T-helper 17 cell (primary cell): ENCODE measurements around the gene PAEP. TPM values are rescaled to one million over a fixed set of nuclear protein-coding genes. Genes with fewer than 3 reads are reported as not detected.
"Not testable (repeated sequence)": the region's sequence is repeated elsewhere in the genome, so short reads cannot be mapped to it uniquely, and the experiment has no call there.

Source experiments
- ATAC-seq: fragments of 150-1000 bp; cut with Tn5 transposase; 2 replicates; pipeline ENCODE4 v1.10.0; 2021; ENCODE audit warnings: mild to moderate bottlenecking, moderate library complexity
- DNase-seq, 3 donors: peaks; one replicate each; pipeline versions ENCODE4 v3.0.0 to v3.0.0-alpha.2; 2020 to 2021
- H3K9me3 ChIP-seq: one replicate; pipeline ENCODE4 v1.7.0; 2013; ENCODE audit warnings: low read length, mild to moderate bottlenecking; ENCODE audit not compliant: control insufficient read depth, poor library complexity, severe bottlenecking
- H3K27ac Mint-ChIP-seq: one replicate; pipeline ENCODE4 v1.8.0; 2022; ENCODE audit warnings: mild to moderate bottlenecking, moderate library complexity, mixed read lengths
- H3K27me3 Mint-ChIP-seq: one replicate; pipeline ENCODE4 v1.8.0; 2022; ENCODE audit warnings: mixed read lengths
- H3K36me3 Mint-ChIP-seq: one replicate; pipeline ENCODE4 v1.8.0; 2022; ENCODE audit warnings: low read depth, mixed read lengths
- H3K4me1 Mint-ChIP-seq: one replicate; pipeline ENCODE4 v1.8.0; 2022; ENCODE audit warnings: mild to moderate bottlenecking, mixed read lengths
- H3K4me3 Mint-ChIP-seq: one replicate; pipeline ENCODE4 v1.8.0; 2022; ENCODE audit warnings: mild to moderate bottlenecking, moderate library complexity, mixed read lengths
- total RNA-seq, 4 donors: library from RNA in 2 of 4; stranded (reverse) in 2 of 4; gene quantifications; one replicate each; pipeline ENCODE4 v1.2.3 and lab custom pipeline; 2022 to 2026

The PAEP gene
- total RNA-seq, 2 donors from 2014 or later, result not detected

DNA sequence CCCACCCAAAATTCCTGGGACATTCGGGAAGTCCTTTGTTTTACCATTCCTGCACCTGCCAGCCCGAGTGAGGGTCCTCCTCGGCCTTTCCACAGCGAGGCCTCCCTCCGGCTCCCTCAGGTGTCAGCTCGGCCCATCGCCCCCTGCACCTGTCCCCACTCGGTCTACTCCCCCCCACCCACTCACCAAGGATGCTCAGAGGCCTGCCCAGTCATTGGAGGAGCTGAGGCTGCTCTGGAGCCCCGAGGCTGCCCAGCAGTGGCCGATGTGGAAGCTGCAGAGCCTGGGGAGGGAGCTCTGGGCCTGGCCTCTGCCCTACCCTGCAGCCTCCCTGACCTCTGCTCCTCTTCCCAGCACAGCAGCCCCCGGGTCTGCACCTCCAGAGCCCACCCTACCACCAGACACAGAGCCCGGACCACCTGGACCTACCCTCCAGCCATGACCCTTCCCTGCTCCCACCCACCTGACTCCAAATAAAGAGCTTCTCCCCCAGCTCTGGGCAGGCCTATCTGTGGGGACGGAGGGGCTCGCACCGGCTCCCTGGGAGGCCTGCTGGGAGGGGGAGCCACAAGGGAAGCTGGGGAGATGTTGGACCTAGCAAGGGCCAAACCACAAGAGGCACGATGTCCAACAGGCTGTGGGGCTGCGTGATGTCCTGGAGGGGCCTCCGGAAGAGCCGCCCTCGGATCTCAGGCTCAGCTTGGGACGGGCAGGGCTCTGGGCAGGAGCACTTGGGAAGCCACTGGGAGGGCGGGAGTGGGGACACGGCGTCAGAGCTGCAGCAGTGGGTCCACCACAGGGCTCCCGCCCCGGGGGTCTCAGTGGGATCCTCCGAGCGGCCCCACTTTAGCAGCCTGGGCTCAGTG, 11.8 kb upstream of the PAEP start:
- H3K36me3 Mint-ChIP-seq, H3K4me3 Mint-ChIP-seq, ATAC-seq, H3K27ac Mint-ChIP-seq, DNase-seq, H3K4me1 Mint-ChIP-seq, H3K9me3 ChIP-seq: not testable (repeated sequence)
- H3K27me3 Mint-ChIP-seq, result peaks cover 16% of the 10 kb centered on the region

DNA sequence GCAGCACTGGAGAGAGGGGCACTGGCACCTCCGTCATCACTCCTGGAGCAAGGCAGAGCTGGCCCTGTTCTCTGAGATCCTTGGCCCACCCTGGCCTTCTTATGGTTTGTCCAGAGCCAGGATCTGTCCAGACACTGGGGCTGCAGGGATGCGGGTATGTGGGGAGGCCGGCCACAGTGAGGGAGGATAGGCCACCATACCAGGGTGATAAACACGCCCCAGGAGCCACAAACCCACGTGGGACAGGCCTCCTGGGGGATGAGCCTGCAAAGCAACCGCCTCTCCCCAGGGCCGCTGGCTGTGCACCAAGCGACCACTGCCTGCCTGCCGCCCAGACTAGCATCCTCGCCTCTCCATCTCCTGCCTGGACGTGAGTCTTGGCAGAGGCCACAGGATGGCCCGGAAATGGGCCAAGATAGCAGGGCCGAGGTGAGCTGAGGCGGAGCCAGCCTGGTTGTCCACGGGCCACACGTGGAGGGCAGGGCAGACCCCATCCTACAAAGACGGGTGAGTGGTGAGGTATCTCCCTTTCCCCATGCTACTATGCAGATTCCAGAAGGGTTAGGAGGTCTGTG, 11.1 kb upstream of the PAEP start:
- H3K27me3 Mint-ChIP-seq, result peaks cover 9% of the 10 kb centered on the region
- no peaks in the 10 kb centered on the region for H3K4me1 Mint-ChIP-seq
- H3K27ac Mint-ChIP-seq, result no peak overlapping the region
- H3K9me3 ChIP-seq, result no peaks in the 10 kb centered on the region
- H3K4me3 Mint-ChIP-seq, result no peak overlapping the region
- H3K36me3 Mint-ChIP-seq, result no peaks in the 10 kb centered on the region
- ATAC-seq, result no peak
- DNase-seq, result no peak

DNA sequence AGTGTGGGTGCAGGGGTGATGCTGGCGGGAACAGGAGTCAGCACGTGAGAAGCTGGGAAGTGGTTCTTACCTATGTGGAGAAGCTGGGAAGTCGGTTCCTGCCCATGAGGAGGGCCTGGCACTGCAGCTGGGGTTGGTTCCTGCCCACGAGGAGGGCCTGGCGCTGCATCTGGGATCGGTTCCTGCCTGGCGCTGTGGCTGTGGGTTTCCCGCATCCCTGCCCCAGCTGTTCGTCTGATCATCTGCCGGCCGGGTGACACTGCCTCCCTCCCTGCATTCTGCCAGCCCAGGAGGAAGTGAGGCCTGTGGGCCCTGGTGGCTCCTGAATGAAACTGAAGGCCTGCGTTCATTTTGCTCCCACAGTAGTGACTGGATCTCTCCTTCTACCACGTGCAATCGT, 10.5 kb upstream of the PAEP start:
- ATAC-seq (no peak), DNase-seq (no peak)
- Mint-ChIP-seq H3K36me3 (no peaks in the 10 kb centered on the region), H3K27me3 (peaks cover 9% of the 10 kb centered on the region), H3K27ac (no peak overlapping the region), H3K4me3 (no peak overlapping the region), H3K4me1 (no peaks in the 10 kb centered on the region)
- no peaks in the 10 kb centered on the region for H3K9me3 ChIP-seq

DNA sequence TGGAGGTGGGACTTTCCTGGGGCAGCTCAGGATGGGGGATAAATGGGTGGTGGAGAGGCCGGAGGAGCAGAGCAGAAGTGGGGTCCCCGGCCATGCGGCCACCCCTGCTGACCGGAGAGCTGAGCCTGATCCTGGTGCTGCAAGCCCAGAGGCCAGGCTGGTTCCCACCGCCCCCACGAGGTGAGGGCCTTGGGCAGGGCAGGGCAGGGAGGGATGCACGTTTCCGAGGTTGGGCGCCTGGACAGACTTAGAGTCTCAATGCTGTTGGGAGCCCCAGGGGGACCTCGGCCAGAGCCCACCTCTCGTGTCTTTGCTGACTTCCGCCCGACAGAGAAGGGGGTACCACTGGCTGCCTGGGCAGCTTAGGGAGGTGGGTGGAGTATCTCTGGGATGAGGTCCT, 10.1 kb upstream of the PAEP start:
- H3K27ac Mint-ChIP-seq, result no peak overlapping the region
- H3K27me3 Mint-ChIP-seq, result peaks cover 9% of the 10 kb centered on the region
- H3K4me3 Mint-ChIP-seq, result no peak overlapping the region
- ATAC-seq (no peak), DNase-seq (no peak)
- no peaks in the 10 kb centered on the region for H3K36me3 Mint-ChIP-seq
- no peaks in the 10 kb centered on the region for H3K9me3 ChIP-seq
- H3K4me1 Mint-ChIP-seq, result no peaks in the 10 kb centered on the region

DNA sequence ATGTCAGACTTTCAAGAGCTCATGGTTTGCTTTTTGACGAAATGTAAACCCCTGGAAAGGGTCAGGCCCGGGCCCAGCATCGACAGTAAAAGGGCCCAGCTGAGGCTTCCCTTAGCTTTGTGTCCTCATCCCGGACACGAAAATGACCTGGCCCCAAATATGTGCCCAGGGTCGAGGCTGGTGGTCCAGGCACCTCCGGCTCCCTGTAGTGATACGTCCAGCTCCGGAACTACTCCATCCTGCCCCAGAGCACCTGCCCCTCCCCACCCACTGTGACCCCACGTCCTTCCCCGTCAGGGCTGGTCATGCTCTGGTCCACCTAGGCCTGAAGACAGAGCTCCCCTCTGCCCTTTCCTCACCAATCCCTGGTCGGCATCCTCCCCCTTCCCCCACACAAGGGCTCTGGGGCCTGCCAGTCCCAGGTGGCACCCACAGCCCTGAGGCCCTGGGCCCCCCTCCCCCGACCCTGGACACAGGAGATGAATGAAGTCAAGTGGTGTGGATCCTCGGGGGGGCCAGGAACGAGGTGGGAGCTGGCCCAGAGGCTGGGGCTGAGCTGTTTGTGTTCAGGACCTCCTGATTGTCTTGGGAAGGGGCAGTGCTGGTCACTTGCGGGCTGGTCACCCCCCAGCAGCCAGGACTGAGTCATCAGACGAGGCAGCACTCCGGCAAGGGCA, 9.4 kb upstream of the PAEP start:
- no peak overlapping the region for H3K27ac Mint-ChIP-seq
- ATAC-seq (no peak), DNase-seq (no peak)
- peaks cover 9% of the 10 kb centered on the region for H3K27me3 Mint-ChIP-seq
- H3K4me1 Mint-ChIP-seq, result no peaks in the 10 kb centered on the region
- H3K9me3 ChIP-seq, result no peaks in the 10 kb centered on the region
- no peak overlapping the region for H3K4me3 Mint-ChIP-seq
- no peaks in the 10 kb centered on the region for H3K36me3 Mint-ChIP-seq

DNA sequence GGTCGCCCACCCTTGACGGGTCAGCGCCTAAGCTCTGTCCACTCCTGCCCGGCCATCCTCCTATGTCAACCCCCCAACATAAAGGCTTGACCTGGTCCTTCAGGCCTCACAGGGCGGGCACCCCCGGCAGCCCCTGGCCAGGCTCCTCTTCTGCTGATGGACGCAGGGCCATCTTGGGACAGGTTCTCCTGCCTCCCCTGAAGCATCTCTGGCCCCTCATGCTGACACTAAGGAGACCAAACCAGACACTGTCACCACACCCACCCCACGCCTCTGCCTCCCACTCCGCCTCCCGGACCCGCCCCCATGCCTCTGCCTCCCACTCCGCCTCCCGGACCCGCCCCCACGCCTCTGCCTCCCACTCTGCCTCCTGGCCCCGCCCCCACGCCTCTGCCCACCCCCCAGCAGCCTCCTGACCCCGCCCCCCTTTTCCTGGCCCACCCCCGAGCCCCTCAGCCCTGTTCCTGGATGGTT, 8.8 kb upstream of the PAEP start:
- H3K27ac Mint-ChIP-seq, result no peak overlapping the region
- DNase-seq, result no peak
- H3K27me3 Mint-ChIP-seq, result peaks cover 9% of the 10 kb centered on the region
- H3K4me3 Mint-ChIP-seq, result no peak overlapping the region
- no peaks in the 10 kb centered on the region for H3K9me3 ChIP-seq
- H3K36me3 Mint-ChIP-seq, result no peaks in the 10 kb centered on the region
- no peak for ATAC-seq
- no peaks in the 10 kb centered on the region for H3K4me1 Mint-ChIP-seq

DNA sequence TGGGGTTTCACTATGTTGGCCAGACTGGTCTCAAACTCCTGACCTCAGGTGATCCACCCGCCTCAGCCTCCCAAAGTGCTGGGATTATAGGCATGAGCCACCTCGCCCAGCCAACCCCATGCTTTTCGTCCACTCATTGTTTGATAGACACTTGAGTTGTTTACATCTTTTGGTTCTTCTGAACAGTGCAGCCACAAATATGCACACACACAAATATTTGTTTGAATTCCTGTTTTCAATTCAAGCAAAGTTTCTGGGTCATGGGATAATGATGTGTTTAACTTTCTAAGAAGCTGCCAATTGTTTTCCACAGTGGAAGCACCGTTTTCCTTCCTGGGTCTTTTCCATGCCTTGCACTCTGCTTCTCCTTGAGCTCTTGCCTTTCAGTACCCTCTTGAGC, 6.8 kb upstream of the PAEP start:
- Mint-ChIP-seq H3K27ac (no peak overlapping the region), H3K4me1 (no peaks in the 10 kb centered on the region), H3K36me3 (no peaks in the 10 kb centered on the region), H3K4me3 (no peak overlapping the region), H3K27me3 (peaks cover 22% of the 10 kb centered on the region)
- no peak for ATAC-seq
- DNase-seq, result no peak
- no peaks in the 10 kb centered on the region for H3K9me3 ChIP-seq

DNA sequence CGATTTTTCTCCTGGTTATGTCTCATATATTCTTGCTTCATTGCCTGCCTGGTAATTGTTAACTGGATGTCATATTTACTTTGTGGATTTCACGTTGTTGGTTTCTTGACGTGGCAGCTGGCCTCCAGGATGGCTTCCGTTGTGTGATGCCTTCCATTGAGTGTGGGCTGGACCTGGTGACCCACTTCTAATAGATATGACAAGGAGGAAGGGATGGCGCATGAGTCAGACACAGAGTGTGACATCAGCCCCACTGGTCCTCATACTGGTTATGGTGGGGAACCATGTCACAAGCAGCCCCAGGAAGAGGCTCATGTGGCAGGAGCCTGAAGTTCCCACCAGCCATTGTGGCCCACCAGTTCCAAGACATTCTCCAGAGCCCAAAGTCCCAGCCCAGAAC, 6.4 kb upstream of the PAEP start:
- H3K4me1 Mint-ChIP-seq, result no peaks in the 10 kb centered on the region
- no peak for ATAC-seq
- no peak for DNase-seq
- no peak overlapping the region for H3K27ac Mint-ChIP-seq
- H3K36me3 Mint-ChIP-seq, result no peaks in the 10 kb centered on the region
- H3K9me3 ChIP-seq, result no peaks in the 10 kb centered on the region
- H3K4me3 Mint-ChIP-seq, result no peak overlapping the region
- H3K27me3 Mint-ChIP-seq, result peaks cover 24% of the 10 kb centered on the region

DNA sequence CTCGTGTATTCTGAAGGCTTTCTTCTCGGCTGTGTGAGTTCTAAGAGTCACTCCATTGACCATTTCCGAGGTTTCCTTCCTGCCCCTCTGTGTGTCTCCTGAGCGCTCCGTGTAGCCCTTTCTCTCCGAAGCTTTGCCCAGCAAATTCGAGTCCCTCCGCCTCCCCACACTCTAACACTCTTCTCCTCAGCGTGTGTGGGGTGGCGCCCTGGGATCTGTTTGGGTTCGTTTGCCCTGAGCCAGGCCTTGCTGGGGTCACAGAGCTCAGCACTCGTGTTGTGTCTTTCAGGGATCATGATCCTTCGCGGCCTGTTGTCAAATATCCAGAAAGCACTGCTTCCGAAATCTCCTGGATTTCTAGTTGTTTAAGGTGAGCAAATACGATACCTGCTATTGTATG, 5.6 kb upstream of the PAEP start:
- no peaks in the 10 kb centered on the region for H3K36me3 Mint-ChIP-seq
- H3K27ac Mint-ChIP-seq, result no peak overlapping the region
- H3K27me3 Mint-ChIP-seq, result peaks cover 23% of the 10 kb centered on the region
- ATAC-seq (no peak), DNase-seq (no peak)
- H3K4me1 Mint-ChIP-seq, result no peaks in the 10 kb centered on the region
- H3K4me3 Mint-ChIP-seq, result no peak overlapping the region
- H3K9me3 ChIP-seq, result no peaks in the 10 kb centered on the region

DNA sequence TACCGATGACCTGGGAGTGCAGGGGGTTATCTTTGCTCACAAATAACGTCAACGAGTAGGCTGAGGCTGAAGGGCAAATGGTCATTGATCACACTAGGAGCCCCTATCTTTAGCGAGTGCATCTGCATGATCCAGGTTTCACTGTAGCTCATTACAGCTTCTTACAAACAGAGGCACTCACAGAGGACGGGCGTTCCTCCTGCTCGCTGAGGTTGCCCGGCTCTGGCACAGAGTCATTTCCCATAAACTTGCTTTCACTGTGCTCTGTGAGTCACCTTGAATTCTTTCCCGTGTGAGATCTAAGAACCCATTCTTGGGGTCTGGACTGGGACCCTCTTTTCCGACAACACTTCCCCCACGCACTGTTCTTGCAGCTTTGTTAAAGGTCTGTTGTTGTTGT, 1.9 kb upstream of the PAEP start:
- H3K9me3 ChIP-seq, result no peaks in the 10 kb centered on the region
- Mint-ChIP-seq H3K36me3 (peaks cover 3% of the 10 kb centered on the region), H3K4me1 (no peaks in the 10 kb centered on the region), H3K27me3 (peaks cover 32% of the 10 kb centered on the region), H3K27ac (no peak overlapping the region), H3K4me3 (no peak overlapping the region)
- ATAC-seq (no peak), DNase-seq (no peak)

DNA sequence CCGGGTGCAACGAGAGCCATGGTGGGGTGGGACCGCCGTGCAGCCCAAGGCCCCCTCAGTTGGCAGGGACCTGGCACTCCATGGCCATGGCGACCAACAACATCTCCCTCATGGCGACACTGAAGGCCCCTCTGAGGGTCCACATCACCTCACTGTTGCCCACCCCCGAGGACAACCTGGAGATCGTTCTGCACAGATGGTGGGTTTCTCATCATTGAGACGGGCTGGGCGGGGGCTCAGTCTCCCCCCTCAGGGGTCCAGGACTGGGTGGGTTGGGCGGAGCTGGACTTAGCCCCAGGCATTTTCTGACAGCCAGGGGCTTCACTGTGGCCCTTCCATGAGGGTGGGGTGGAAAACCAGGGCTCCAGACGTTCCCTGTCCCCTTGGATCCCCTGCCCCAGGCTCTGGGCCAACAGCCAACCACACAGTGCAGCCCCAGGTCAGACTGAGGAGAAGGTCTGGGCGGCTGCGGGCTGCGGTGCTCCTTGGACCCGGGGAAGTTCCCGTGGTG, 734 bp downstream of the PAEP start:
- peaks cover 3% of the 10 kb centered on the region for H3K36me3 Mint-ChIP-seq
- no peak overlapping the region for H3K4me3 Mint-ChIP-seq

DNA sequence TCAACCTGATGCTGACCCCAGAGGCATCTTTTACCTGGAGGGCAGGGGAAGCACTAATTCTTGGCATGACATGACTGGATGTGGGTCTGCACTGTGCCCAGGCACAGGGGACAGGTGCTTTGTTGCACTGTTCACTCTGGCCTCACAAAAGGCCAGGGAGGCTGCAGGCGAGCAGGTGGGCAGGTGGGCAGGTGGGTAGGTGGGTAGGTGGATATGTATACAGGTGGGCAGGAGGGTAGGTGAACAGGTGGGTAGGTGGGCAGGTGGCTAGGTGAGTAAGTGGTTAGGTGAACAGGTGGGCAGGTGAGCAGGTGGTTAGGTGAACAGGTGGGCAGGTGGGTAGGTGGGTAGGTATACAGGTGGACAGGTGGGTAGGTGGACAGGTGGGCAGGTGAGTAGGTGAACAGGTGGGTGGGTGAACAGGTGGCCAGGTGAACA, 1.5 kb downstream of the PAEP start:
- no peak for ATAC-seq
- H3K9me3 ChIP-seq, result no peaks in the 10 kb centered on the region
- no peak overlapping the region for H3K27ac Mint-ChIP-seq
- no peak overlapping the region for H3K4me3 Mint-ChIP-seq
- no peak for DNase-seq
- no peaks in the 10 kb centered on the region for H3K4me1 Mint-ChIP-seq
- H3K36me3 Mint-ChIP-seq, result peaks cover 3% of the 10 kb centered on the region
- H3K27me3 Mint-ChIP-seq, result peaks cover 50% of the 10 kb centered on the region

More for the DNA sequence above, 734 bp downstream of the PAEP start:
- H3K27ac Mint-ChIP-seq, result no peak overlapping the region
- H3K4me1 Mint-ChIP-seq, result no peaks in the 10 kb centered on the region
- ATAC-seq (no peak), DNase-seq (no peak)
- peaks cover 50% of the 10 kb centered on the region for H3K27me3 Mint-ChIP-seq
- no peaks in the 10 kb centered on the region for H3K9me3 ChIP-seq

DNA sequence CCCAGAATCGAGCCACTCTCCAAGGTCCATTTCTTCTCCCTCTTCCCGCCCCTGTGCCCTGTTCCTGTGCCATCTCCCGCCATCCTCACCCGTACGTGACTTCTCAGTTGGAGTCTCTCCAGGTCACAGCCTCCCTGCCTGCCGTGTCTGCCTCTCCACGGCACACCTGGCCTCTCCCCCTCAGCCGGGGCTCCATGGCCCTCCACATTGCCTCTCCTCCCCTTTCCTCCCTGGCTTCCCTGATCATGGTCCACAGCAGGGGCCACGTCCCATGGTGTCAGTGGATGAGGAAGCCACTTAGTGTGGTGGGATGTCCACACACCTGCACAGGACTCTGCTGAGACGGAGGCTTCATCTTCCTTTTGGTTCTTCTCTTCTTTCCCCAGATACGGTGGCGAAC, 2.3 kb downstream of the PAEP start:
- H3K9me3 ChIP-seq, result no peaks in the 10 kb centered on the region
- no peak overlapping the region for H3K27ac Mint-ChIP-seq
- peaks cover 44% of the 10 kb centered on the region for H3K27me3 Mint-ChIP-seq
- no peak for DNase-seq
- no peak for ATAC-seq
- H3K4me1 Mint-ChIP-seq, result no peaks in the 10 kb centered on the region
- peaks cover 3% of the 10 kb centered on the region for H3K36me3 Mint-ChIP-seq
- no peak overlapping the region for H3K4me3 Mint-ChIP-seq
